NCI-H1417 treated with DMSO at 0.1 percent for 48 hours (cell line): ENCODE measurements around the gene TIMM44.
"Not testable (repeated sequence)": the region's sequence is repeated elsewhere in the genome, so short reads cannot be mapped to it uniquely, and the experiment has no call there.

ENCODE experiments used
- DNase-seq: peaks from one replicate; lab custom pipeline; 2025; lab: John Stamatoyannopoulos, UW

Gene TIMM44

DNA sequence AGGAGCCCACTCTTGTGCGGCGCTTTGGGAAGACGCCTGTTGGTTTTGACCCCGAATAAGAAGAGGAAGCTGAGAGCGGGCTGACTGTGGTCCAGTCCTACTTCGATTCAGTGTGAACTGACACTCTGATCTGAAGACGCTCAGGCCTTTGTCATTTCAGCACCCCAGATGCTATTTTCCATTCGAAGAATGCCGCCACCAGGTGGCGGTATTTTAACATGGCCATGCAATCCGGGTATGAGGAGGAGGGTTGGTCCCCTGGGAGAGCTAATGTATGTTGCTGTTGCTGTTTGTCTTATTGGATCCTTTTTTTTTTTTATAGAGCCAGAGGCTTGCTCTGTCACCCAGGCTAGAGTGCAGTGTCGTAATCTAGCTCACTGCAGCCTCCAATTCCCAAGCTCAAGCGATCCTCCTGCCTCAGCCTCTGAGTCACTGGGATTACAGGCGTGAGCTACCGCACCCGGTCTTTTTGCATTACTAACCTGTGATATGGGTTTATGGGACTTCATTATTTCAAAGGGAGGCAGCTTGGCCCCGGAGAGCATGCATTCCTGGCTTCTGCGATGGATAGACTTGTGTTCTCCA, 803 bp upstream of the TIMM44 start:
- DNase-seq, result peak; percentile 71

DNA sequence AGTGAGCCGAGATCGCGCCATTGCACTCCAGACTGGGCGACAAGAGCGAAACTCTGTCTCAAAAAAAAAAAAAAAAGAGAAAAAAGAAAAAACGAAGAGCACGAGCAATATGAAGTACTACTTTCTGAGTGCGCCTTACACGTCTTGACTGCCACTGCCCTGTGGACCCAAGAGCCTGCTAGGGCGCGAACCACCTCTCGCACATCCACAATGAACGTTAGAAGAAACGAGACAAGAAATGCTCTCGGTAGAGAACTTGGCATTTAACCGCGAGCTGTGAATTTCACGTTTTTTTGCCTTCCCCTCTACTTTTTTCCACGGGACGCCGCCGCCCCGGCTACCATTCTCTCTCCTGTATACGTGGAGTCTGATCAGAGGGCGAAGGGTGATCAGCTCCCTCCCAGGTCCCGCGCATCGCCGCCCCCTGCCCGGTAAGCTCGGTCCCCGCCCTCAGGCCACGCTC, 454 bp downstream of the TIMM44 start:
- no peak for DNase-seq

DNA sequence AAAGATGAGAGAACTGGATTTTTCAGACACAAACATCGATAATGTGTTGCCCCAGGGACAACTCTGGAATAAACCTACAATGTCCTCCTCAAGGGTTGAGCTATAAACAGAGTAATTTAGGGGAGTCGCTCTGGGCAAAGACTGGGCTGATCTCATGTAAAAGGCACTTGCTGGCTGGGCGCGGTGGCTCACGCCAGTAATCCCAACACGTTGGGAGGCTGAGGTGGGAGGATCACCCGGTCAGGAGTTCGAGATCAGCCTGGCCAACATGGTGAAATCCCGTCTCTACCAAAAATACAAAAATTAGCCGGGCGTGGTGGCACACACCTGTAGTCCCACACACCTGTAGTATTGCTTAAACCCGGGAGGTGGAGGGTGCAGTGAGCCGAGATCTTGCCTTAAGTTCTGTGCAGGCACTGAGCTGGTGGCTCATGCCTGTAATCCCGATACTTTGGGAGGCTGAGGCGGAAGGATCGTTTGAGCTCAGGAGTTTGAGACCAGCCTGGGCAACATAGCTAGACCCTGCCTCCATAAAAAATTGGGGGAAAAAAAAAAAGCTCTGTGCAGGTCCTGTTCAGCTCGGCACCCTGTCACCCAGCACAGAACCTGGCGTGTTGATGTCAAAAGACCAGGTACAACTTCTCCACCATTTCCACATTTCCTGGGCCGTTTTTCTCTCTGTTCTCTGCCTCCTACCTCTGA, 1.4 kb downstream of the TIMM44 start:
- DNase-seq, result no peak

DNA sequence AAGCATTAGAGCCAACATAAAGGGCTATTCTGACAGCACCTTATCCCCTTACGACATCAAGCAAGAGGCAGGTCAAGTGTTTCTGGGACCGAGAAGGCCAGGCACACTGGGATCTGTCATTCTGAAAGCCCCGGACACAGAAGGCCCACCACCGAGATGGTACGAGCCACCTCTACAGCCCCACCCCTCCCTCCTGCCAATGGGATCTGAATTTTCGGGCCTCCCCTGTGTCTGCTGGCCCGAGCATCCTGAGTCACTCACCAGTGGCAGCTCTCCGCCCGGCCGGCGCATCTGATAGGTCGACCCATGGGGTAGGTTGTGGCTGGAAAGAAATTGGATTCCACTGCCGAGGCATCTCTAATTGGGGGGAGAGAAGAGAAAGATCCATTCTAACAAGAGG, 2.6 kb downstream of the TIMM44 start:
- DNase-seq, result no peak

DNA sequence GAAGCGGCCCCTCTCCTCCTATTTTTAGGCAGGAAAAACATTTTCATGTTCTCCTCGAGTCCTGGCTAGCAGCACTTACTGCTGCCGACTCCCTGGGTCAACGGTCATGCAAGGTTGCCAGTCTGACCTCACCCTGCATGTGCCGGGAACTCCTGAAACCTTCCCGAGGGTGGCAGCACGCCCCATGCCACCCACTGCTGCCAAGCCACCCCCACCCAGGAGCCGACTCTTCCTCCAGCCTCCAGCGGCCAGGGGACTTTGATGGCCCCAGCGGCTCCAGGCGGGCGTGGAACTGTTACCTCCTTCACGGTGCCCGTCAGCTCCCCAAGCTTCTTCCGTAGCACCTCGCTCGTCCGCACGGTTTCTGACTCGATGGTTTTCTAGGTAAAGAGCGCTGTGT, 8.7 kb downstream of the TIMM44 start:
- DNase-seq, result no peak

DNA sequence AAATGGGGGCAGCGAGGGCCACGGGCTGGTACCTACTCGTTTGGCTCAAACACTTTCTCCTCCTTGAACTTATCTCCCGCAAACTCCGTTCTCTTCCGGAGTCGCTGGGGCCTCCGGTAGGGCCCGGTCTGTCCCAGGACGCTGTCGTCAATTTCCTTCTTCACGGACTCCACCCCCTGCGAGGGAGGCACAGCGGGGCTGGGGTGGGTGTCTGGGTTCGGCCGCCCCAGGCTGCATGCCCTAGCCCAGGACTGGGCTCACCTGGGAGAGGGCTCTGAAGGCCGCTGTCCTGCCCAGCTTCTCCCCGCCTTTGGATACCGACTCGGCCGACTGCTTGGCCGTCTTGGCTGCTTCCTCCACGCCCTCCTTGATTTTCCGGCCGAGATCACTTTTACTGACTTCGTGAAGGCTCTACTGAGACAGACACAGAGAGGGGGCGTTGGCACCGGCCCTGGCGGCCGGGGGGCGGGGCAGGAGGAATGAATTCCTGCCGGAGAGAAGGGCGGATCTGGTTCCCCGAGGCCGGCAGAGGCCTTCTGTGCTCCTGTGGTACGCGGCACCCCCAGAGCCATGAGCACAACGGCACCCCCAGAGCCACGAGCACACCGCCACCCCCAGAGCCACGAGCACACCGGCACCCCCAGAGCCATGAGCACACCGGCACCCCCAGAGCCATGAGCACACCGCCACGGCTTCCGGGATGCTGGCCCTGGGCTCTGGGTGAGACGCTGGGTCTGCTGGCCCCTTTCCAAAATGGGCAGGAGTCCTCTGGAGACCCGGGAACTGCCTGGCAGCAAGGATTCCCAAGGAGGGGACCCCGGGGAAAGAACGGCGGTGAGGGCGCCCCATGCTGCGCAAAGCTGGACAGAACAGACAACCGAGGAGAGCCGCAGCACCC, 9.4 kb downstream of the TIMM44 start:
- DNase-seq, result no peak

DNA sequence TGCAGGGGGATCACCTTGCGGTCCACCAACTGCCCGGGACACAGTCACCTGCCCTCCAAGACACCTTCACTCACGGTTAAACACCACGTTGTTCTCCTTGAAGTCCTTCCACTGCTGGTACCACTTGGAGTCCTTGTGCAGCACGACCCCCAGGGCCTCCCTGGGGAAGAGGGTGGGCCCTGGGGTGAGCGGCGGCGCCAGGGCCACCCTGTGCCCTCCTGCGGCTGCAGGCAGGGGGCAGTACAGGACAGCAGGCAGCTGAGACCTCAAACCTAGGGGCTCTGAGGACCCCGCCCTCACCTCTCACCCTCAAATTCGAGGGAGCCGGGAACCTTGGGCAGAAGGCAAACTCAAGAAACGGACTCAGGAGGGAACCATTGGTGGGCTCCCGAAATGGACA, 10.1 kb downstream of the TIMM44 start:
- DNase-seq, result no peak

DNA sequence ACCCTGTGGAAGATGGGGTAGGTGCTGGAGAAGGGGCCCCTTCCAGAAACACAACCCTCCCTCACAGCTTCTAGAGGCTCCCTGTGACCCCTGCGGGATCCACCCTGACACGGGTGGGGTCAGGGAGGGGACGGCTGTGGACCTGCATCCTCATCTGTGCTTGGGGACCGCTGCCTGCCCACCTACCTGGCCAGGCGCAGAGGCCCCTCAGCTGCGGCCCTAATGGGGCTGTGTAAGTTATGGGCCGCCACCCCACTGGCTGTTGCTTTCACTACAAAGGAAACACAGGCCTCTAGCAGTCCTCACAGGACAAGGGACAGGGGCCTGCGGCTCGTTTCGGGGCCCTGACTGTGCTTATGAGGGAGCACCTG, 10.6 kb downstream of the TIMM44 start:
- DNase-seq, result no peak

DNA sequence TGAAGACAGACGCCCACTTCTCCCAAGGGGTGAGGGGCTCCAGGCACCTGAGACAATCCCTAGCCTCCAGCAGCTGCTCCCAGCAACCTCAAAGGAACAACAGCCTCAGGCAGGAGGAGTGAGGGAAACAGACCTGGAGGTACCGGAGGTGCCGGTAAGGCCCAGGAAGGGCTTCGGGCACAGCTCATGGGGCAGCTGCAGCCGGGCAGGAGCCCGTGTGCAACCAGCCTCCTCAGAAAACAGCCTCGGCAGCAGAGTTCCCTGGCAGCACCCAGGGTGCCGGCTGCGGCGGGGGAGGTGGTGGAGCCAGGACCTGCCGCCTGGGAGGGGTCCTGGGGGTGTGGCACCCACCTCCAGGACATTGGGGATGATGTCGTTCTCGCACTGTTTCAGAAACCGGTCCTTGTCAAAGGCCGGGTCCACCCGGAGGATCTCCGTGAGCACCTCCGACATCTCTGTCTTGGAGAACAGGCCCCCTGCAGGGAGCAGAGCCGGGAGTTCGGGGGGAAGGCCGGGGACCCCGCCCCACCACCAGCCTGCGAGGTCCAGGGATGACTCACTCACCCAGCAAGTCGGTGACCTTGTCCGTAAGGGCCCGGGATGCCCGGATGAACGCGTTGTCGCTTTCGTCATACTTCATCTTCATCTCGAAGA, 11.1 kb downstream of the TIMM44 start:
- no peak for DNase-seq

DNA sequence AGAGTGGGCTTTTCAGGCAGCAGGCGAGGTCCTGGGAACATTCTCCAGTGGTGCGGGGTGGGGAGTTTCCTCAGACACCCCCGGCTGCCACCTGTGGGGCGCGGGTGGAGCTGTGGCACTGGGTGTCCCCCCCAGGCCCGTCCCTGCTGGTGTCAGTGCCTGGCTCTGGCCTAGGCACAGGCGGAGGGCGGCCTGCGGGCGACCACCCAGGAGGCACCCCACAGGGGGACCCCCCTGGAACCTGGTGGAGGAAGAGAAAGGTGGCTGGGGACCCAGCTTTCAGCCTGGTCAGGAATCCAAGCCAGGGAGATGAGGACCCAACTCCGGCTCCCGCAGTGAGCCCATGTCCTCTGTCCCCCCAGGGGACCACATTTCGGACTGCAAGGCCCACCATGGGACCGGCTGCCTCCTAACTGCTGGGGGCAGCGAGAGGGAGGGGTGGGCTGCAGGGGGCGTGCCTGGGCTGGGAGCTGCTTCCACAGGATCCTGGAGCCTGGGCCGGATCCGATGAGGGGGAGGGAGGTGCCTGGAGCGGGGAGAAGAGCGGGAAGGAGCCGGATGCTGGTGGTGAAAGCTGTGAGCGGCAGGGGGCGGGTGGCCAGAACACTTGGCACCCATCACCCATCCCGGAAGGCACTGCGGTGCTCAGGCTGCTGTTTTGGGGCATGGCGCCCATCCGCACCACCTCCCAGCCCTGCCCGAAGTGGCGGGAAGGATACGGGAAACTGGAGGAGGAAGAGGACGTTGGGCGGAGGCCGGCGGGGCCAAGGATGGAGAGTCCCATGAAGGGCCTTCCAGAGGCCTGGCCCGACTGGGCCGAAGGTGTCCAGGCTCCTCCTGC, 12.0 kb downstream of the TIMM44 start:
- DNase-seq, result no peak

DNA sequence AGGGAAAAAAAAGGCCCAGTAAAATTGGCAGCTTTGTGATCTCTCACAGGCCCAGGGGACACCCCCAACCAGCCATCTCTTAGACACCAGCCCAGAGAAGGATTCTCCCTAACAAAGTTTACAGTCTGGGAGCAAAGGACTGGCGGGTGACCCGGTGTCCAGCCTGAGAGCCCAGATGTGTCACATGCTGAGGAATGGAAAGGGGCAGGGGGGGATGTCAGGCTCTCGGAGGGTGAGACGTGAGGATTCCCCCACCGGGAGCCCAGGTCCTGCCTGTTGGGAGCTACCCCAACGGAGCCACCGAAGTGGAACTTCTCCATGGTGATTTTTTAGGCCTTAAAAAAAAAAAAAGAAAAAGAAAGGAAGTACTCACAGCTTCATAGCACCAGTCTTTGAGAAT, 12.7 kb downstream of the TIMM44 start:
- no peak for DNase-seq

DNA sequence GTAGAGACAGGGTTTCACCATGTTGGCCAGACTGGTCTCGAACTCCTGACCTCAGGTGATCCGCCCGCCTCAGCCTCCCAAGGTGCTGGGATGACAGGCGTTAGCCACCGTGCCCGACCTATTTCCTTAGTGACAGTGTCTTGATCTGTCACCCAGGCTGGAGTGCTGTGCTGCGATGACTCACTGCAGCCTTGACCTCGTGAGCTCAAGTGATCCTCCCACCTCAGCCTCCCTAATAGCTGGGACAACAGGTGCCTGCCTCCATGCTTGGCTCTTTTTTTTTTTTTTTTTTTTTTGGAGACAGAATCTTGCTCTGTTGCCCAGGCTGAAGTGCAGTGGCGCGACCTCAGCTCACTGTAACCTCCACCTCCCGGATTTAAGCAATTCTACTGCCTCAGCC, 13.4 kb downstream of the TIMM44 start:
- not testable (repeated sequence) for DNase-seq

DNA sequence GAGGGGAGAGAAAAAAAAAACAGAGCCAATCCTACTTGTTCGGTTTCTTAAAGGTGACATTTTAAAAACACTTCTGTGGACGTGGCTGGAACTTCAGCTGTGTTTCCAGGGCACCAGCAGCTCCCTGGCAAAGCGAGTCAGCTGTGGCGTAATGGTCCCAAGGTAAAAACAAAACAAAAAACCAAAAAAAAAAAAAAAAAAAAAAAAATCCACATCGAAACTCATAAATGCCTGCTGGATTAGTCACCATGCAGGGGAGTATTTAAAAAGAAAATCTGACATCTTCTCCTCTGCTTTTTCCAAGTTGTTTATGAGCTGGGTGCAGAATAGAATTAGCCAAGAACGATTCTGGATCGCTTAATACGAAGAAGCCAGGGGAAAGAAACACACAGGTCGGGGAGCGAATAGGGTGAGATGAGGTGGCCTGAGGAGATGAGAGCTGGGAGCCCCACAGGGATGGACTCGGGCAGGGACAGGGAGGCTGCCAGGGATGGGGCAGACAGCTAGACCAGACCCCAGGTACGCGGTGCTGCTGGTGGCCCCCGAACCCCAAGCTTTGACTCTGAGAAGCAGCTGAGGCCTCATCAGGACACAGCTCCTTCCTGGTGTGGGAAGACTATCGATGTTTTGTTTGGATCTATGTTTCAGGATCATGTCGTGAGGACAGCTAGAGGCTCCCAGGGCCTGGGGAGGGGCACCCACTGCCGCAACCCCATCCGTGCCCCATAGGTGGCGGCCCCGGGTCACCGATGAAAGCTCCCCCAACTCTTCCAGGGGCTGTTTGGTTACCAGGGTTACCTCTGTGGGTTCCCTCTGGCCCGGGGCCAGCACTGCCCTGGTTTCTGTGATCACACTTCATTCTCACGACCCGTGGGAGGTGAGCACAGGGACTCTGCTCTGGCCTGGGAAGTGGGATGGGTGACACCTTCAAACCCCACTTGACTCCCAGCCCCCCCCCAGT, 14.4 kb downstream of the TIMM44 start:
- DNase-seq, result no peak

DNA sequence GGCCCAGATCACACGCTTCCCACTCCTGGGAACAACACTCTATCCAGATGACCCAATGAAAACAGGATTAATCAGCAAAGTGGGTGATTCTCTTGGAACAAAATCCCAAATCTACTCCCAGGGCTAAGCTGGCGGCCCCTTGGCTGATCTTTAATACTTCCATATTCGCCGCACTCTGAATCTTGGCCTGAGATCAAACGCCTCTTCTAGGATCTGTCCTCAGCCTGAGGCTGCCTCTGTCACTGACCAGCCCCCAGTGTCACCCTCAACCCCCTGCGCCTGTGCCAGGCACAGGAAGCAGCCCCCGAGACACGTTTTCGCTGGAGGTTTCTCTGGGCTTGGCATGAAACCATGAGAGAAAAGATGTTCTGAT, 15.1 kb downstream of the TIMM44 start:
- DNase-seq, result no peak

DNA sequence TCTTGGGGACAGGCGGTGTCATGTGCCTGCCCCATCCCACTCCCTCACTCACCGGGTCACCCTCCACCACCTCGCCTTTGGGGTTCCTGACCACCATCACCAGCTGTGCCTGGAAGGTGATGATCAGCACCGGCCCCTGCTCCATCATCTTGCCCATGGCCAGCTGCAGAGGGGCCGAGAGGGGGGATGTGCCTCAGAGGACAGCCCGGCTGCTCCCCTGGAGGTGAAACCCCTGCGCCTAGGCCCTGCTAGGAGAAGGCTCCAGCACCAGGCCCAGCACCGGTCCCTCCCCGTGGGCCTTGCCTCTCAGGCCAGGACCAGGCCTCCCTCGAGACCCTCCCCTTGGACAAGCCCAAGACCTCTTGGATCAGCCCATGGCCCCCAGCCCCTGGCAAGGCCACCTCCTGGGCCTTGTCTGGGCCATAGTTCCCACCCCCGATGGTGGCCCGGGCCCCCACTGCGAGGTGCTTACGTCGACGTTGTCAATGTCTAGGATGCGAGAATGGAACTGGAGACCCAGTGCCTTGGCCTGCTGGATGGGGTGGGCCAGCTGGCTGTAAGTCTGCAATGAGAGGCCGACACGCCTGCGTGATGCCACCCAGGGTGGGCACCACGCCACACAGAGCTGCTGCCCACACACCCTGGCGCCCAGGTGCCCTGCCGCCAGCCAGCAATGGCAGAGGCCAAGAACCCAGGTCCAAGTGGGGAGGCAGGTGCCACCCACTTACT, 15.7 kb downstream of the TIMM44 start:
- DNase-seq, result no peak

DNA sequence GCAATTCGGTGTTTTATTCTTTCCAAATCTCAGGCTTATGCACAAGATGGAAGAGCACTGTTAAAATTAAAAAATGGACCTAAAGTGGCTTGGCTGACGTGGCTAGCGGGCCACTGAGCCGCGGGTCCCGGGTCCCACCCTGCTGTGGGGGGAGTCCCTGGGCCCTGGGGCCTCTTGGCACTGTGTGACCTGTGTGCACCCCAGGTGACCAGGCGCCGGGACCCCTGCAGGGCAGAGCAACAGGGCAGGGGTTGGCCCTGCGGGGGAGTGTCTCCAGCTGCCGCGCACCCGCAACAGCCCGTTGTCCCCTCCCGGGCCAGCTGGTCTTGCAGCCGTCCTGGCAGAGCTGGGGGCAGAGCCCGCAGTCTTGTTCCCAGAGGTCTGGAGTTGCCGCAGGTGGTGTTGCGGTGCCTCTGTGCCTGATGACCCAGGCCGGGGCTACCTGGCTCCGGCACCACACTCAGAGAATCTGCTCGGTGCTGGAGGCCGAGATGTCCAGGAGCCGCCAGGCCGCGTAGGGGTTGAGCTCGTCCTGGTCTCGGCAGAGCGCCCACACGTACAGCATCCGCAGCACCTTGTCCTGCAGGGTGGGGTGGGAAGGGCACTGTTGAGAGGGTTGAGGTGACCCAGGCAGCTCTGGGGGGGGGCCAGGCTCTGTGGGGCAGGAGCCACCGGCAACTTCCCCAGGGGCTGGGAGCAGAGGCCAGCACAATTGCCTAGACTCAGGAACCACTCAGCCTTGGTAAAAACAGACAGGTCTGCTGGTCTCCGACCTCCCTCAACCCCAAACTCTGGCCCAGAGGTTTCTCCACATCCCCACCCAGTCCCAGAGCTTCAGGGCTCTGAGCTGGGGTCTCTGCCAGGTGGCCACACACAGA, 16.5 kb downstream of the TIMM44 start:
- DNase-seq, result no peak

DNA sequence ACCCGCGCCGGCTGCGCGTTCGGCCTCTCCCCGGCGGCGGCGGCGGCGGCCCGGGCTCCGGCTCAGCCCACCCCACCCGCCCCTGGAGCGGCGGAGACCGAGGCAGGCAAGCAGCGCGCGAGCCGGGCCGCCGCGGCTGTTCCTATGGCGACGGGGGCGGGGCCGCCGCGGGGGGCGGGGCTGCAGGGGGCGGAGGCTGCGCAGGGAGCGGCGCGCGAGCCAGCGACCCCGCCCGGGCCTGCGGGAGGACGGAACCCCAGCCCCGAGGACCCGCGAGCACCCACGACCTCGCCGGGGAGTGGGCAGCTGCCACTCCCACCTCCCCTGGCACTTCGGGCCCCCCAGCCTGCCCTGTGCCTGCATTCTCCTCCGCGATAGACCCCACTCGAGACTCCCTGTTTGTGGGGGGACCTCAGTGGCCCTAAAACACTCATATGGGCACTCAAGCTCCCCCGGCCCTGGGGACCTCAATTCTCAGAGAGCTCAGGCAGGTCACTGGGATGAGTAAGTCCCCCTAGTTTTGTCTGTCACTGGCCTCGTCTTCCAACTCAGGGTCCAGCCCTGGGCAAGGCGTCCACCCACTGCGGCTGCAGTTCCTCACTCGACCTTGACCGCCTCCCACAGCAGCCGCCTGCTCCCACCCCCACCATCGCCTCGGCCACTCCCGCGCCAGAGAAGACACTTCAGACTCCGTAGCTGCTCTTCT, 17.3 kb downstream of the TIMM44 start, which contains the start of gene CTXN1:
Gene CTXN1 (minus strand): TSS at position 115 of the 706 bp plus-strand sequence. CDS start 597 bp downstream, outside the sequence.
- no peak for DNase-seq
